Measurements from ENCODE around the gene AIFM3.
"Not testable (repeated sequence)": the region's sequence is repeated elsewhere in the genome, so short reads cannot be mapped to it uniquely, and the experiment has no call there.

AIFM3 gene

DNA sequence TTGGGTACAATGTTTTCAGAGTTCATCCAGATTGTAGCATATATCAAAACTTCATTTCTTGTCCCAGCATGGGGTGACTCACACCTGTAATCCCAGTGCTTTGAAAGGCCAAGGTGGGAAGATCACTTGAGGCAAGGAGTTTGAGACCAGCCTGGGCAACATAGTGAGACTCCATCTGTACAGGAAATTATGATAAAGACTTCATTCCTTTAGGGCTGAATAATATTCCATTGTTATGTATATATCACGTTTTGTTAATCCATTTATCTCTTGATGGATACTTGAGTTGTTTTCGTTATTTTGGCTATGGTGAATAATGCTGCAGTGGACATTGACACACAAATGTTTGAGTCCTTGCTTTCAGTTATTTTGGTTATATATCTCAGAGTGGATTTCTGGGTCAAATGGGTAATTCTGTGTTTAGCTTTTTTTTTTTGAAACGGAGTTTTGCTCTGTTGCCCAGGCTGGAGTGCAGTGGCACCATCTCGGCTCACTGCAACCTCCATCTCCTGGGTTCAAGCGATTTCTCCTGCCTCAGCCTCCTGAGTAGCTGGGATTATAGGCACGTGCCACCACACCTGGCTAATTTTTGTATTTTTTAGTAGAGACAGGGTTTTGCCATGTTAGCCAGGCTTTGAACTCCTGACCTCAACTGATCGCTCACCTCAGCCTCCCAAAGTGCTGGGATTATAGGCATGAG, 24.7 kb upstream of the AIFM3 start:
- not testable (repeated sequence) for DNase-seq

- DNase-seq: no peak
Observed at GRCh38 chr22:20943104-20943933, 23.7 kb upstream of the AIFM3 start.

DNA sequence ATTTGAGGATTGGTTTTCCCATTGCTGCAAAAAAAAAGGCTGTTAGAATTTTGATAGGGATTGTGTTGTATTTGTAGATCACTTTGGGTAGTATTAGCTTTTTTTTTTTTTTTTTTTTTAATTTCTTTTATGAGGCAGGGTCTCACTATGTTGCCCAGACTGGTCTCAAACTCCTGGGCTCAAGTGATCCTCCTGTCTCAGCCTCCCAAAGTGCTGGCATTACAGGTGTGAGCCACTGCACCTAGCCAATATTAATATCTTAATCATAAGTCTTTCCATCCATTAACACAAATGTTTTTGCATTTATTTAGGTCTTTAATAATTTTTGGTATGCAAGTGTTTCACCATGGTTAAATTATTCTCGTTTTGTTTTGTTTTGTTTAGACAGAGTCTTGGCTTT, 23.0 kb upstream of the AIFM3 start:
- no peak for DNase-seq

DNA sequence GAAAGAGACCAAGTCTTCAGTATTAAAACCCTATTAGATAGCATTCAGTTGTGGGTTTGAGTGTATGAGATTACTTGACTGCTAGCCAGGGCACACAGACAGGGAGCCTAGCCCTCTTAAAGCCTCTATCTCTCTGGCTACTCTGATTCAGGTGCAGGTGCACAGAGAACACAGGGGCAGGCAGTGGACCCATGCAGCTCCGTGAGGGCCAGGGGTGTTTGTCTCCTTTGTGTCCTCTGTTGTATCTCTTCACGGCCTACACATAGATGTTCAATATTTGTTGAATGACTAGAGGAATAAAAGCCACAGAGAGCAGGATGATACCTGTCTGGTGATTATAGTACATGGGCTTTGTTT, 21.5 kb upstream of the AIFM3 start:
- DNase-seq: no peak

GRCh38 chr22:20946080-20946986, 20.7 kb upstream of the AIFM3 start:
- no peak for DNase-seq

DNA sequence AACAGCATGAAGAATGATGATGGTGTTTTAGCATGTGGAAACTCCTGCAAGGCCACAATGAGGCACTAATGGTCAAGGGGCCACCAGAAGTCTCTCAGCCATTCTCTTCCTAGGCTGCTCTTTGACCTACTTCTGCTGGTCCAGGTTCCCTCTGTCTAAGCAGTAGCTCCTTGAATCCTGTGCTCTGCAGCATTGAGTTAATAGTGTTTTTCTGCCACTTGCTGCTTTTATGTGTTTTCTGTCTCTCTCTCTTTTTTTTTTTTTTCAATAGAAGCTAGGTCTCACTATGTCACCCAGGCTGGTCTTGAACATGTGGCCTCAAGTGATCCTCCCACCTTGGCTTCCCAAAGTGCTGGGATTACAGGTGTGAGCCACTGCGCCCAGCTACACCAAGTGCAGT, 20.1 kb upstream of the AIFM3 start:
- no peak for DNase-seq

- DNase-seq: no peak
Observed at GRCh38 chr22:20948450-20948849, 18.6 kb upstream of the AIFM3 start.

DNA sequence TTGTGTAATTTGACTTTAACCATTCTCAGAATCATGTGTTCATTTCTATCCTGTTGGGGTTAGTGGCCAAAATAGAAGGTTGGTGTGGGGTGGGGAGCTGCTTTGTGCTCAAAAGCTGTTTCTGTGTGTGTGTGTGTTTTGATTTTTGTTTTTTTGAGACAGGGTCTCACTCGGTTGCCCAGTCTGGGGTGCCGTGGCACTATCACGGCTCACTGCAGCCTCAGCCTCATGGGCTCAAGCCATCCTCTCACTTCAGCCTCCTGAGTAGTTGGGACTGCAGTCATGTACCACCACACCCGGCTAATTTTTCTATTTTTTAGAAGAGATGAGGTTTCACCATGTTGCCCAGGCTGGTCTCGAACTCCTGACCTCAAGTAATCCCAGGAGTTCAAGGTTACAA, 18.1 kb upstream of the AIFM3 start:
- no peak for DNase-seq

DNA sequence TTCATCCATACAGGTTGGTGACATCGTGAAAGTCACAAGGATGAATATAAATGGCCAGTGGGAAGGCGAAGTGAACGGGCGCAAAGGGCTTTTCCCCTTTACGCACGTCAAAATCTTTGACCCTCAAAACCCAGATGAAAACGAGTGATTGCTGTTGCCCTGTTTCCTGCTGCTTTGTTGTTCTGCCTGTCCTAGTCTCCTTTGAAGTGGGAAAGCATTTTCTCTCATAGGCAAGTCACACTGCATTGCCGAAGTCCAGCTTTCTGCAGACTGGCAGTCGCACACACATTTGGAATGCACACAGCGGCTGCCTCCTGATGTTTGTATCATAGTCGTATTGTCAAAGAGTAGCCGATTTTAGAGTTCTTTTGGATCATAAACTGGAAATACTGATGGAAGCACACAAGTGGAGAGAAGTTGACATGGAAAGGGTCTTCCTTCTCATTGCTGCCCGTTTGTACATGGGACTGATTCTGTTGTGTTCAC, 17.3 kb upstream of the AIFM3 start:
- no peak for DNase-seq

DNA sequence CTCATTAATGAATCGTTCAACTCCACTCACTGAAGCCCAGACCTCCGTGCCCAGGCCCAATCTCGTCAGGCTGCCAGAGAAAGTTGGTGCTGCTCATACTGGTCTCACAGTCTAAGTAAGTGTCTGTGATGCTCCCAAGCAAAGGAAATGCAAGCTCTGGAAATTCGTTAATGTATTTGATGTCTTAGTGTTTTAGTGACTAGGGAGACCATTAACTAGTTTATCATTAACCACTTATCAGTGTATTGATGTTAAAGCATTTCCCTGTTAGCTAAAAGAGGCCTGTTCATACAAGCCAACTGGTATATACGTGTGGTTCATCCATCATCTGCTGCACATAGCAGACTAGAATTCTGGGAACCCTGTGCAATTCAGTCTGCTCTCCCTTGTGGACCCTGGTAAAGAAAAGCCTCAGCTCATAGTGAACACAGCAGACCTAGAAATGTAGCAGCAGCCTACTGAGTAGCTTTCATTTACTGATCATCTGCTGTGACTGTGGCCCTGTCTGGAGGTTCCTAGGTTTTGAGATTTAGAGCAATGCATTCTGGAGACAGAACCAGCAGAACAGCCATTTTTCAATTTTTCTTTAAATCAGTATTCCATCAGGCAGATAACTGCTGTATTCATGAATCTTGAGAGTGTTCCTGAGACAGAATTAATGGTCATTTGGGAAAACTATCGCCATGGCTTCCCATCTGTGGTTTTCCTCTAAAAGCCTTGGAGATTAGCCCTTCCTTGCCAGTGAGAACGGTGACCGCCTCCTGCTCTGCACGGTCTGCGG, 15.7 kb upstream of the AIFM3 start:
- DNase-seq: no peak

DNA sequence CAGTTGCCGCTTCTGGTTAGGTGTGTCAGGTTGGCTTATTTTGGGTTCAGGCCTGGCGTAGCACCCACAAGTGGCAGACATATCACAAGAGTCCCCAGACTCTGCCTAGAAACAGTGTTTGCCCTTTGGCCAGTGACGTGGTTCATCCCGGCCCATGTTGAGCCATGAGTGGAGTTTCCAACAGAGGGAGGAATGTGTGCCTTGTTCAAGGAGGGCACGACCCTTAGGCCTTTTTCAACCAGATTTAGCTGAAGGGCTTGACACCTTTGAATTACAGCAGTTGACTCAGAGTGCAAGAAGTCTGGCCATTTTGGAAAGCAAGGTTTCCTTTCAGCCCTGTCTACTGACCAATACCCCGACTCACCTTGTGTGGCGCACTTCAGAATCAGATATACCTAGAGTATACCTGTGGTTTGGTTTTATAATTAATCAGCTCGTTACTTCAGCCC, 15.1 kb upstream of the AIFM3 start:
- DNase-seq: no peak

- no peak for DNase-seq
Observed at GRCh38 chr22:20952544-20953341, 14.3 kb upstream of the AIFM3 start.

DNA sequence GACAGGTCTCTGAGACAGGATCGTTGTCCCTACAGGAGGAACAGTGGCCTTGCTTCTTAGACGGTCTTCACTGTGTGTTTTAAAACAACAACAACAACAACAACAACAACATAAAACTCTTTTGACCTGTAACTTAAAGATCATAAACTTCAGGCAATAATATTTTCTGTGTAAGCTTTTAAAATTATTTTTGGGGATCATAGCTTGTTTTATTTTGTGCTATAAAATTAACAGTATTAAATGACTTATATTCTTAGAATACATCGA, 13.8 kb upstream of the AIFM3 start:
- DNase-seq: no peak

GRCh38 chr22:20953668-20954500, 13.2 kb upstream of the AIFM3 start:
- no peak for DNase-seq

DNA sequence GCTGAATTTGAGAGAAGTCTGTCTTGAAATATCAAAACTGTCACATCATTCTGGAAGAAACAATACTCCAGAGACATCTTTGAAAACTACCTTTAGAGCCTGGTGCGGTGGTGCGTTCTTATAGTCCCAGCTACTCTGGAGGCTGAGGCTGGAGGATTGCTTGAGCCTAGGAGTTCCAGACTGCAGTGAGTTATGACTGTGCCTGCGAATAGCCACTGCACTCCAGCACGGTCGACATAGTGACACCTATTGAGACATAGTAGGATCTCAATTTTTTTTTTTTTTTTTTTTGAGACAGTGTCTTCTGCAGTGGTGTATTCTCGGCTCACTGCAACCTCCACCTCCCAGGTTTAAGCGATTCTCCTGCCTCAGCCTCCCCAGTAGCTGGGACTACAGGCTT, 11.5 kb upstream of the AIFM3 start:
- no peak for DNase-seq

DNA sequence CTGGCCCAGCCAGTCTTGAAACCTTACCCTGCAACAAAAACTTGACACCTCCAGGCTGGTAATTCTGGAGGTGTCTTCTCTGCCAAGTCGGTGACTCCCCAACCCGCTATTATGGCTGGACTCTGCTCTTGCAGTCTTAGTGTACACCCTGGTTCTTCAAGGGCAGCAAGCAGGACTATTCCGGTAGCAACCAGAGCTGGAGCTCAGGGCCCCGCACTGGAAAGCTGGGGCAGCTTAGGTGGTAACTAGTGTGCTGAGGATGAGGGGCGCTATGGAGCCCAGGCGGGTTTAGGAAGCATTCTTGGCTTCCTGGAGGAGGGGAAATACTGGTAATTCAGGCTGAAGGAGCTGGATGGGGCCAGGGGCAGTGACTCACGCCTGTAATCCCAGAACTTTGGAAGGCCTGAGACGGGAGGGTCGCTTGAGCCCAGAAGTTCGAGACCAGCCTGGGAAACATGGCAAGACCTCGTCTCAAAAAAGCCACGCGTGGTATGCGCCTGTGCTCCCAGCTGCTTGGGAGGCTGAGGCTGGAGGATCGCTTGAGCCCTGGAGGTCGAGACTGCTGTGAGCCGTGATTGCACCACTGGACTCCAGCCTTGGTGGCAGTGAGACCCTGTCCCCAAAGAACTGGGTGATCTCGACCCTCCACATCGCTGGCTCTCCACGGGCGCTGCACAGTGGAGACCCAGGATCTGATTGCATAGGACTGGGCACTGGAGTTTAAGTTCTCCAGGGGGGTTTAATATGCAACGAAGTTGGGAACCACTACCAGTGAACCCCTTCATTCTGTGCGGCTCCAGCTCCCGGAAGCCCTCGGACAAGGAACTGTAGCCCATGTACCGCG, 10.6 kb upstream of the AIFM3 start:
- DNase-seq: no peak

DNA sequence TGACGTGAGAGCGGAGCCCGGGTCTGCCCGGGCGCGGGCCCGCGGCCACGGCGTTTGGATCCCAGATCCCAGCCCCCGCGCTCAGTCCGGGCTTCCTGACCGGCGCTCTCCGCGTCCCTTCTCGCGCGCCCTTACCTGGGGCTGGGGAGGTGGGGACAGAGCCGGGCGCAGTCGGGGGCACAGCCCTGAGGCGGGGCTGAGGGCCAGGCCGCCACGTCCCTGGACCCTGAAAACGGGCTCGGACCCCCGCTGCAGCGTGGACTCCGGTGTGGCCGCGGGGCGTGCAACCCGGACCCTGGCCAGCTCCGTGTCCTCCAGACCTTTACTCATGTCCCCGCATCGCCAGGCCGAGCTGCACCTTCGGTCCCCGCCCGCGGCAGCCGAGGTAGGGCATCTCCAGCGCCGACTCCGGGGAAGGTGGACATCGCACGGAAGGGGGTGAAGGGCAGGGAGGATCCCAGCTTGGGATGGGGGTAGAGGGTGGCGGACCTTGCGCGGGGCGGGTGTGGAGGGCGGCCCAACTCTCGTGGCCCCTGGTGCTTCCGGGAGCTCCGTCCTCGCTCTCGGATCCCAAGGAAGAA, 9.9 kb upstream of the AIFM3 start:
- DNase-seq: no peak

DNA sequence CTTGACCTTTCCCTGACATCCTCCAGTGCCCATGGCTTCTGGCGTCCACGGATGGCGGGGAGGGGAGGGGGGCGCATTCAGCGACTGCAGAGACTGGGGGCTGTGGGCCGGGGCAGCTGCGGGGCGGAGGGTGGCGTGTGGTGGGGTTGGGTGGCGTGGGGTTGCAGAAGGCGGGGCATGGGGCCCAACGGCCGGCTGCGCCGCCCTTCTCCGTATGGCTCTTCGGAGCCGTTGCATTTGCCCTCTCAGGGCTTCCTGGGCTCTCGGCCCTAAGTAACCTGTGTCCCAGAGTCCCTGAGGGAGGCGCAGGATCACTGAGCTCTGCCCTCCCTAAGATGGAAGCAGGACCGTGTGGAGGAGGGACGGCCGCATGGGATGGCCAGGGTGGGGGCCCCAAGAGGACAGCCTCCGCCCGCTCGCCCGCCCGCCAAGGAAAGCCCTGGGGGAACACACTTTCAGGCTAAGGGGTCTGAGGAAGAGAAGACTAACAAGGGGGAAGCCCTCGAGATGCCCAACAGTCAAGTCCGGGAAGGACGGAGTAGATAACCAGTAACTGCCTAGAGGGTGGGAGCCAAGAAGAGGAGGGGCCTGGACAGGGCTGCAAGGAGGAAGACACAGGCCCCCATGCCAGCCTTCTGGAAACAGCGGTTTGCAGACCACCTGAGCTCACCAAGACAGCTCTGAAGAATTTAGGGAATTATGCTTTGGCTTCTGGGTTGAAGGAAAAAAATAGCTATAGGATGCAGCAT, 9.2 kb upstream of the AIFM3 start:
- no peak for DNase-seq

Data from DMS 273 treated with DMSO at 0.1 percent for 48 hours (cell line).